Nephron progenitor cell (in vitro differentiated cells): ENCODE results near the gene ASS1.

Experiments used
- DNase-seq: peaks from one replicate; pipeline ENCODE4 v3.0.0; 2021
- H3K27ac Mint-ChIP-seq: 2 replicates; pipeline ENCODE4 v1.8.0; 2021; ENCODE audit warnings: mild to moderate bottlenecking, moderate library complexity, mixed read lengths
- H3K27me3 Mint-ChIP-seq: 2 replicates; pipeline ENCODE4 v1.8.0; 2021; ENCODE audit warnings: mild to moderate bottlenecking, low read depth, mixed read lengths; ENCODE audit not compliant: poor library complexity
- H3K36me3 Mint-ChIP-seq: 2 replicates; pipeline ENCODE4 v1.8.0; 2021; ENCODE audit warnings: low read depth, mixed read lengths
- H3K4me1 Mint-ChIP-seq: 2 replicates; pipeline ENCODE4 v1.8.0; 2021; ENCODE audit warnings: mixed read lengths
- H3K4me3 Mint-ChIP-seq: 2 replicates; pipeline ENCODE4 v1.8.0; 2021; ENCODE audit warnings: mild to moderate bottlenecking, moderate library complexity, mixed read lengths
- H3K9me3 Mint-ChIP-seq: 2 replicates; pipeline ENCODE4 v1.8.0; 2021; ENCODE audit warnings: mild to moderate bottlenecking, moderate library complexity, mixed read lengths
- CTCF ChIP-seq: fragments of 200-600 bp; sonication (generic); IDR thresholded peaks from 2 replicates; pipeline ENCODE4 v1.5.0; 2021; ENCODE audit warnings: antibody characterized with exemption

The ASS1 gene

GRCh38 chr9:130407916-130408663 is 36.7 kb upstream of the ASS1 start:
- peaks cover 13% of the 10 kb centered on the region for H3K27me3 Mint-ChIP-seq
- no peak for DNase-seq

GRCh38 chr9:130408669-130409068 is 36.1 kb upstream of the ASS1 start:
- H3K9me3 Mint-ChIP-seq = no peaks in the 10 kb centered on the region
- no peaks in the 10 kb centered on the region for H3K36me3 Mint-ChIP-seq
- DNase-seq = no peak
- H3K27me3 Mint-ChIP-seq = peaks cover 16% of the 10 kb centered on the region
- H3K27ac Mint-ChIP-seq = no peak overlapping the region
- H3K4me3 Mint-ChIP-seq = no peak overlapping the region
- H3K4me1 Mint-ChIP-seq = peaks cover 10% of the 10 kb centered on the region
- TF ChIP-seq CTCF = no peak

More at GRCh38 chr9:130407916-130408663, 36.7 kb upstream of the ASS1 start:
- Mint-ChIP-seq H3K4me3 (no peak overlapping the region), H3K27ac (no peak overlapping the region), H3K36me3 (no peaks in the 10 kb centered on the region), H3K9me3 (no peaks in the 10 kb centered on the region), H3K4me1 (peaks cover 12% of the 10 kb centered on the region)
- TF ChIP-seq CTCF = no peak

- Mint-ChIP-seq H3K9me3 (no peaks in the 10 kb centered on the region), H3K36me3 (no peaks in the 10 kb centered on the region), H3K4me3 (no peak overlapping the region), H3K27ac (no peak overlapping the region), H3K27me3 (peaks cover 18% of the 10 kb centered on the region), H3K4me1 (peaks cover 6% of the 10 kb centered on the region)
- no peak for DNase-seq
- TF ChIP-seq CTCF = no peak
Observed at GRCh38 chr9:130409246-130409645, 35.5 kb upstream of the ASS1 start.

- H3K27ac Mint-ChIP-seq = no peak overlapping the region
- DNase-seq = no peak
- H3K27me3 Mint-ChIP-seq = peaks cover 15% of the 10 kb centered on the region
- no peaks in the 10 kb centered on the region for H3K36me3 Mint-ChIP-seq
- H3K4me1 Mint-ChIP-seq = peaks cover 6% of the 10 kb centered on the region
- H3K9me3 Mint-ChIP-seq = no peaks in the 10 kb centered on the region
- H3K4me3 Mint-ChIP-seq = no peak overlapping the region
- no peak for TF ChIP-seq CTCF
Observed at GRCh38 chr9:130410443-130410842, 34.3 kb upstream of the ASS1 start.

DNA sequence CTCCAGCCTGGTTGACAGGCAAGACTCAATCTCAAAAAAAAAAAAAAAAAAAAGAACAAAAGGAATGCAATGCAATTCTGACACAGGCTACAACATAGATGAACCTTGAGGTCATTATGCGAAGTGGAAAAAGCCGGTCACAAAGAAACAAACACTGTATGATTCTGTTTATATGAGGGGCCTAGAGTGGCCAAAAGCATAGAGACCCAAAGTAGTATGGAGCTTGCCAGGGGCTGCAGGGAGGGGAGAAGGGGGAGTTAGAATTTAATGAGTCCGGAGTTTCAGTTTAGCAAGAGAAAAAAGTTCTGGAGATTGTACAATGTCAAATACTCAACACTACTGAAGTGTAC is 33.2 kb upstream of the ASS1 start:
- Mint-ChIP-seq H3K36me3 (no peaks in the 10 kb centered on the region), H3K9me3 (no peaks in the 10 kb centered on the region), H3K27me3 (peaks cover 15% of the 10 kb centered on the region), H3K4me1 (peaks cover 6% of the 10 kb centered on the region), H3K4me3 (no peak overlapping the region), H3K27ac (no peak overlapping the region)
- TF ChIP-seq CTCF = no peak
- DNase-seq = no peak

- Mint-ChIP-seq H3K27ac (no peak overlapping the region), H3K4me3 (no peak overlapping the region), H3K27me3 (peaks cover 35% of the 10 kb centered on the region), H3K9me3 (peaks cover 2% of the 10 kb centered on the region), H3K4me1 (peaks cover 6% of the 10 kb centered on the region), H3K36me3 (no peaks in the 10 kb centered on the region)
- no peak for TF ChIP-seq CTCF
- DNase-seq = no peak
Observed at GRCh38 chr9:130414081-130414731, 30.6 kb upstream of the ASS1 start.
